ENCODE data around the gene TRIM41.

Gene TRIM41

DNA sequence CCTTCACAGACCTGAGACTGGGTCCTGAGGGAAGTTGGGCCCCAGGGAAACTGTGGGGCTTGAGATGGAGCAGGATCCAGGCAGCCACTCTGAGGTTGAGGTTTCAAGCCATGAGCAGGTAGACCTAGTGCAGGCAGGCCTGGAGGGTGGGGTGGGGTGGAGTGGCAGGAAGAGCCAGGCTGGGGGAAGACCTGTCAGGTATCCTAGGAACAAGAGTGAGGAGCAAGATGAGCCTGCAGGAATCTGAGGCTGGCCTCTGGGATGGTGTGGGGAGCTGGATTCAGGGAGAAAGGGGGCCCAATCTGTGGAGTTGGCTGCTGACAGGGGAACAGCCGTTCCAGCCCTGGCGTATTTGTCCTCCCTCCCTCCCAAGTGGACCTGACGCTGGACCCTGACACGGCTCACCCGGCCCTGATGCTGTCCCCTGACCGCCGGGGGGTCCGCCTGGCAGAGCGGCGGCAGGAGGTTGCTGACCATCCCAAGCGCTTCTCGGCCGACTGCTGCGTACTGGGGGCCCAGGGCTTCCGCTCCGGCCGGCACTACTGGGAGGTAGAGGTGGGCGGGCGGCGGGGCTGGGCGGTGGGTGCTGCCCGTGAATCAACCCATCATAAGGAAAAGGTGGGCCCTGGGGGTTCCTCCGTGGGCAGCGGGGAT, 10.8 kb downstream of the TRIM41 start:
- DNase-seq: no peak

- DNase-seq: no peak
Measured at GRCh38 chr5:181234455-181235306, 11.6 kb downstream of the TRIM41 start.

DNA sequence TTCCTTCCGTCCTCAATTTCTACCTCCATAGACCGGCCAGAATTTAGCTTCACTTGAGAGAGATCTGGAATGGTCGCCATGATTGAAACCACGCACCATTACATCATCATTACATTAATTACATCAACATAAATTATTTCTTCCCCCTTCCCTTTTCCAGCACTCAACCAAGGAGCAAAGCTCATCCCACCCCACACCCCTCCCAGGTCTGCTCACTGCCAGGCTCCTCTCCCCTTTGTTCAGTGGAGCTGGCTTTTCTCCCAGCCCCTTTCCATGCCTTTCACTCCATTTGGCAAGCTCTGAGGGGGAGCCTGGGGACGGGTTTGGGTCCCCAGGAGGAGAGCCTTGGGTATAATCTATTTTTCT, 12.2 kb downstream of the TRIM41 start:
- DNase-seq: no peak

DNA sequence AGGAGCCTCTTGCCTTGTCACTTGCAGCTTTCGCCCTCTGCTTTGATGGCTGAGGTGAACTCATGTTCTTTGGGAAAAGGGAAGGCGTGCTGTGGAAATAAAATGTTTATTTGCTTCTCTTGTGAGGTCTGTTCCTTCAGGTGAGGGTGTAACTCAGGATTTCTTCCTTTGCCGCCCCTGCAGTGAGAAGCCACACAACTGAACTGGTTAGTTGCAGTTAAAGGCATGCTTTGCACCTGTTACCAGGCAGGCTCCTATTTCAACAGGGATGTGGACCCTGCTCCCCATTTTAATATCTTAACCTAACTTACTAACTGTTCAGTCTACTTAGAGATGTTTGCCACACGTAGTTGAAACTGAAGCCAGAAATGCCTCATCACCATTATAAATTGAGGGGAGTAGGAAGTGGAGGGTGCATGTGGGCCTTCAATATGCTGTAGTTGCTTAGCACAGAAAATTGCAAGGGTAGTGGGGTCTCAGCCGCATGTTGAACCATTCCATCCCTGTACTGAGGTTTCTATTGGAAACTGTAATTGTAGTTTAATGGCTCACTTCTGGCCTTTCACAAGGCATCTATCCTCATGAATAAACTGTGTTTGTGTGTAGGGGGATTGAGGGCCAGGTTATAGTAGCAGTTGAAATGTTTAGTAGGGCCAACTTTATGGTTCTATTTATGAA, 12.7 kb downstream of the TRIM41 start:
- DNase-seq: no peak

DNA sequence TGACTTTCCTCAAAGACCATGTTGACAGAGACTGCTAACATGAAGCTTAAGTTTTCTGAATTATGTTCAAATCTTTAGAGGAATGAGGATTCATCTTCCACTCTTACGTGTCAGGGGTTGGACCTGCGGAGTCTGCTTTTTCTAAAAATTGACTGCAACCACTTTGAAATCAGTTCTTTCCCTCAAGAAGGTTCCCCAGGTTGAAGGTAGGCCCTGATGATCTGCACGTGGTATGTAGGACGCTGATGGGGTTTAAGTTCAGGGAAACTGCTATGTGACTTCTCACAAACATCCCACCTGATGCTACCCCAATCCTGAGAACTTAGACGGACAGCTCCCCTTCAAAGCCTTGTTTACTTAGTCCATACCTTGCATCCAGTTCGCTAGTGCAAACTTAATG, 13.4 kb downstream of the TRIM41 start:
- no peak for DNase-seq

- no peak for DNase-seq
Measured at GRCh38 chr5:181236954-181237641, 14.0 kb downstream of the TRIM41 start.

DNA sequence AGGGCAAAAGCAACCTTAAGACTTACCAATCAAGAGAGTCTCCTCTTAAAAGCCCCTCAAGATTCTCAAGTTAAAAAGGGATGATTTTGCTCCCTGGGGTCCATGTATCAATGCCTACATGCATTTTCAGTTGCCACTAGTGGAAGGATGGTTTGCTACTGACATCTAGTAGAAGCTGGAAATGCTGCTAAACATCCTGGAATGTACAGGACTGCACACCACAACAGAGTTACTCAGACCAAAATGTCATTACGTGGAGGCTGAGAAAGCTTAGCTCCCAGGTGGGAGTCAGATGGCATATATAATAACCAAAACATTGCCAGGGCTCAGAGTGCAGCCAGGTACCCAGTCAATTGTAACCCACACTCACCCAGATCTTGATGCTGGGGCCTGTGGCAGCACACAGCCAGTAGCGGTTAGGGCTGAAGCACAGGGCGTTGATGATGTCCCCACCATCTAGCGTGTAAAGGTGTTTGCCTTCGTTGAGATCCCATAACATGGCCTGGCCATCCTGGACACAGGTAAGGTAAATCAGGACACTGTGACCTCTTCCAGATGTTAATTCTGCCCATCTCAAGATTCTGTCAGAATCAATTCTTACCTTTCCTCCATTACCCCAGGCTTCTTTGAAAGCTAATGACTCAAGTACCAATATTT, 14.8 kb downstream of the TRIM41 start:
- DNase-seq: no peak

DNA sequence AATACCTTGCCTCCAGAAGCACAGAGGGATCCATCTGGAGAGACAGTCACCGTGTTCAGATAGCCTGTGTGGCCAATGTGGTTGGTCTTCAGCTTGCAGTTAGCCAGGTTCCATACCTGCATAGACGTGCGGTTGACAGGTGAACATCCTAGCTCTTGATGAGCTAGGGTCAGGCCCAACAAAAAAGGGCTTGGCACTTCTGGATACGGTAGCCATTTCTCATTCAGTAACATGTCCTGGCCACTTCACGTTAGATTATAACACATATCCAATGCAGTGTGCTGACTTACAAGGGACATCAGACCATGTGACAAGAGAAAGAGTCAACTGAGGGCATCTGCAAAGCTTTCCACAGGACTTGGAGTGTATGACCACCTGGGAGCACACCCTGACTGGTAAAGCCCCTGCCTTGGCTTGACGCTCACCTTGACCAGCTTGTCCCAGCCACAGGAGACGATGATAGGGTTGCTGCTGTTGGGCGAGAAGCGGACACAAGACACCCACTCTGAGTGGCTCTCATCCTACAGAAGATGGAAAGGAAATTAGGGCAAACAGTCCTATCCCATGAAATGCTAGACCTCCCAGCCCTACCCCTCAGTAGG, 16.1 kb downstream of the TRIM41 start:
- no peak for DNase-seq

GRCh38 chr5:181241393-181241975, 18.4 kb downstream of the TRIM41 start:
- no peak for DNase-seq

GRCh38 chr5:181242031-181242451, 19.0 kb downstream of the TRIM41 start:
- DNase-seq: no peak

DNA sequence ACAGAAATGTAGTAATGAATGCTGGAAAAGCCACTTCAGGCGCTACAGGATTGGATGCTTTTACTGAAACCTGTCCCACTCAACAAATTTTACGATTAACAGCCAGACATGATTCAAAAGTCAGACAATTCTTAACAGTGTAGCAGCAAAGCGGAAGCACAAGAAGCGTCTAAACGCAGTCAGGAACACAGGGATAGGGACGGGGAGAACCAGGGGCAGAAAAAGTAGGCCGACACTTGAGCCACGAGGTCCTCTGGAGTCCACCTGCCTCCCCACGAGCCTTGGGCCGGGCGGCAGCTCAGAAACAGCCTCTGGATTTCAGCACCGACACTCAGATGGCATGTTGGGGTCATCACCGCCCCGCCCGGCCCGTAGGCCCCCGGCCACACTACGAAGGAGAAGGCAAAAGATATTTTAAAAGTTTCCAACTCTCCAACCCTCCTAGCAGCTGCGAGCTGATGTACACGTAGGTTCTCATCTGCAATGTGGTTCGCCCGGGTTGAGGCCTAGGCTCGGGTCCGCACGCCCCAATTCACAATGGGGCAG, 20.0 kb downstream of the TRIM41 start:
- DNase-seq: no peak

DNA sequence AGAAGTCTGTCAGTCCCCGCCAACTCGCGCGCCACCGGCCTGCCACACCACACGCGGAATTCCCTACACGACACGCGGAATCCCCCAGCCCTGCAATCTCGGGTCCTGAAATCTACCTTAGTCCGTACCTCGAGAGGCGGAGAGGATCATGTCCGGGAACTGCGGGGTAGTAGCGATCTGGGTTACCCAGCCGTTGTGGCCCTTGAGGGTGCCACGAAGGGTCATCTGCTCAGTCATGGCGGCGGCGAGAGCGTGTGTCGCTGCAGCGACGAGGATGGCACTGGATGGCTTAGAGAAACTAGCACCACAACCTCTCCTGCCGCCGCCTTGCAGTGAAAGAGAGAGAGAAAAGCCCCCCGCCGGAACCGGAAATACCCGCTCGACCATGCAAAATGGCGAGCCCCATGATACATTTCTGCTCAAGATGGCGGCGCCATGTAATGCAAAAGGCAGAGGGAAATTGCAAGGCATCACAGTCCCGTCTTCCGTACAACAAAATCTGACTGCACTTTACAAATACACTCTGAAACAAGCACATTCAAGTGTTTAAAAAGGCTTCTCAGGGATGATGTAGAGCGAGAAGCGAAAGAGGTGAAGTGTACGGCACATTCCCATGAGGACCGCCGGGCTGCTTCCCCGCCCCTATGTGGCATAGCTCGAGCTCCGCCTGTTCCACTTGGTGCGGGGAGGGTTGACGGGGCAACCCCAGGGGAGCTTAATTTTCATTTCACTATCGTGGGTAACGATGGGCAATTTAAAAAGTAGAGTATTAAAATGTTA, 20.7 kb downstream of the TRIM41 start, which contains the start of gene RACK1:
TSS of gene RACK1 (minus strand) at position 343 of the 780 bp plus-strand sequence. CDS start at position 237, 106 bp downstream.
- DNase-seq: no peak

GRCh38 chr5:181245427-181246275, 22.6 kb downstream of the TRIM41 start:
- DNase-seq: no peak

DNA sequence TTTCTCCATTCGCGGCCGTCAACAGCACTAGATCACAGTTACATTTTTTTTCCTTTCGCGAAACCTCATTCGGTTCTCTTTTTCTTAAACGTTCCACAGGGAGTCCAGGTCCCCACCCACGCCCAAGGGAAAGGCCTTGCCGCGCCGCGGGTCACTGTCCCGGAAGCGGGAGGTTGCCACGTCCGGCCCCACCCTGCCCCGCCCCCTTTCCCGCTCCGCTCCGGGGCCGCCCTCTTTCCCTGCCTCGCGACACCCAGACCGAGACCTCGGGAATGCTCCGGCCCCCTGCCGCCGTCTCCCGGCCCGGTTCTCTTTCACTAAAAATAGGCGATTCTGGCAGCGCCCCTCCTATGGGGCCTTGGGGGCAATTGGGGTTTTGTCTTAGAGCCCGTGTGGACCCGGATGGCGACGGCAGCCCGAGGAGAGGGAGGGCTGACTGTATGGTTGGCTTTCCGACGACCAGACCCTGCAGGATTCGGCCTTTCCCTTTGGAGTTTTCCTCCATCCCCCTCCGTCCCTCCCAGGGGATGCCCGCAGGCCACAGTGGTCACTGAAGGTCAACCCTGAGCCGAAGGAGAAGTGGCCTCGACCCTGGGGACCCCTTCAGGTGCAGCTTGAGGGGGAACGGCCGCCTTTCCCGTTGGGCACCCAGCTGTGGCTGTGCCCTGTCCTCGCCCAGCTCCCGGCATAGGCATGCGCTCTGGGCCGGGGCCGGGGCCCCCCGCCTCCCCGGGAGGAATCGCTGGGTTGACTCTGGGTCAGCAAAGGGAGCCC, 23.4 kb downstream of the TRIM41 start:
- no peak for DNase-seq

DNA sequence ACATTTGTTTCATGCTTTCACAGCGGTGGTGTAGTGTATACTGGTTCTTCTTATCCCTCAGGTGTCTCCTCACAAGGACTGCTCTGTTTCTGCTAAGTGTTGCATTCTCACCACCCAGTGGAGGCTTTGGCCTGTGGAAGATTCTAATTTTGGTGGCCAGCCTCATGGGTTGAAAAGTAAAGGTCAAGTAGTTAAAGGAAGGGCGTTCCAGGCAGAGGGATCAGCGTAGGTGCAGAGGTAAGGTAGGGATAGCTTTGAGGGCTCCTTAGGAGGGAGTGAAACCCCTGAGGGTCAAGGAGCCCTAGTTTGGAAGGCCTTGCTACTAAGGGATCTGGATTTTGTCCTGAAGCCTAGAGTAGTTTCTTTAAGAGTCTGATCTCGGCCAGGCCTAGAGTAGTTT, 25.2 kb downstream of the TRIM41 start:
- DNase-seq: no peak

GRCh38 chr5:181255276-181255675, 32.2 kb downstream of the TRIM41 start:
- DNase-seq: no peak

DNA sequence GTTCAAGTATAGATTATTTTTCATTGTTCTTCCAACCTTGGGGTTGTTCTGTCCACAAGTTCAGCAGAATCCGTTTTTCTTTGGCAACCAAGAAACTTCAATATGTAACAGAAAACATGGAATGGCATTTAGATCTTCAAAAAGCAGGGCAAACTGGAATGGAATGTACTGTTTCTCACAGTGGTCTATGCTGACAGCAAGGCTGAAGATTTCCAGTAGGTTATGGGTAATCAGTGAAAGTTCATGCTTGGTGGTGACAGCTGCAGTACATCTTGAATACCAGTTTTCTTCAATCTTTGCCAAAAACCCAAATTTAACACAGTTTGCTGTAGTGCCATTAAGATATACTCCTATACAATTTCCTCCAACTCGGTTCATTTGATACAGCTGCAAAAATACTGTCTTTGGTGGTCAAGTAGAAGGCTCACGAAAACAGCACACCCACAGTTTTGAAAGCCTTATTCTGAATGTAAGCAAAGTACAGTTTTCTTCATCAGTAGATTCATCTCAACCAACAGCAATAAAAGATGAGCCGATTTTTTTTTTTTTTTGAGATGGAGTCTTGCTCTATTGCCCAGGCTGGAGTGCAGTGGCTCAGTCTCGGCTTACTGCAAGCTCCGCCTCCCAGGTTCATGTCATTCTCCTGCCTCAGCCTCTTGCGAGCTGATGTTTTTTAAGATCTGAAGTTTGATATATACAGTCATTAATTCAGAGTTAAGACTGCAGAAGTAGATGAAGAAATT, 32.9 kb downstream of the TRIM41 start:
- no peak for DNase-seq

DNA sequence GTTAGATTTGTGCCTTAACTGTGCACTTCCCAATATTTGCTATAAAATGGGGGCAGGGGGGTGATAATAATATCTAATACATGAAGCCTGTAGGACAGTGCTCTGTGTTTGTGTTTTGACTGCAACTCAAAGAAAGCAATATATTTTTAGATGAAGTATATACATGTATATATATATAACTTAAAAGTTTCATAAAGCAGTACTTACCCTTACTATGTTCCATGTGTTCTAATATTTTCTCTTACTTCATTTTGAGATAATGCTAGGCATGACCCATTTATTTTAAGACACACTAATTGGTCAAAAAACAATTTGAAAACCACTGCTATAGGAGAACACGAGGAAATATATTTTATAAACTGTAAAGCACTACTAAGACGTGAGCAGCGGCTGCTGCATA, 35.5 kb downstream of the TRIM41 start:
- no peak for DNase-seq

Data from NCI-H187 (cell line).